Panc1 (cell line): ENCODE results near the gene C5.

ENCODE experiments used
- CTCF ChIP-seq: fragments of 450-650 bp; IDR thresholded peaks from 2 replicates; pipeline ENCODE4 v1.5.1; 2017; ENCODE audit warnings: mild to moderate bottlenecking
- POLR2AphosphoS5 ChIP-seq: IDR thresholded peaks from 2 replicates; pipeline ENCODE4 v1.6.1; 2012; ENCODE audit warnings: mild to moderate bottlenecking, low read depth, low read length, moderate library complexity
- REST ChIP-seq, 2 experiments: IDR thresholded peaks; 2 replicates each; pipeline ENCODE4 v1.6.1; 2011 to 2012; ENCODE audit warnings: low read depth in 2 of 2, control low read depth in 1 of 2, low read length in 1 of 2, mild to moderate bottlenecking in 1 of 2, moderate library complexity in 1 of 2; ENCODE audit not compliant: insufficient read depth in 1 of 2
- SIN3A ChIP-seq: IDR thresholded peaks from 2 replicates; pipeline ENCODE4 v1.6.1; 2012; ENCODE audit warnings: low read depth, mild to moderate bottlenecking, low read length, moderate library complexity, borderline replicate concordance; ENCODE audit not compliant: insufficient read depth
- TCF7L2 ChIP-seq: IDR thresholded peaks from 2 replicates; pipeline ENCODE4 v1.6.1; 2011; ENCODE audit warnings: mild to moderate bottlenecking, low read depth, low read length, inconsistent platforms

- TF ChIP-seq CTCF (no peak), TCF7L2 (no peak), POLR2AphosphoS5 (no peak), REST (IDR thresholded peaks at IDR 0.05; ENCODE audit: insufficient read depth in 1 of 2, low read depth in 2 of 2, low read length in 1 of 2) (no peak), SIN3A (no peak)
Measured at GRCh38 chr9:121048175-121048574, 1.9 kb downstream of the C5 start.
